Hematopoietic multipotent progenitor cell treated with erythropoietin and hydrocortisone succinate and interleukin-3 and kit ligand, for 17 days (in vitro differentiated cells): Measurements from ENCODE around the gene HTR2C.
"Not testable (repeated sequence)": the region's sequence is repeated elsewhere in the genome, so short reads cannot be mapped to it uniquely, and the experiment has no call there.

Experiments
- DNase-seq: peaks from one replicate; pipeline ENCODE4 v3.0.0-alpha.2; 2015; ENCODE audit warnings: low spot score

HTR2C gene

DNA sequence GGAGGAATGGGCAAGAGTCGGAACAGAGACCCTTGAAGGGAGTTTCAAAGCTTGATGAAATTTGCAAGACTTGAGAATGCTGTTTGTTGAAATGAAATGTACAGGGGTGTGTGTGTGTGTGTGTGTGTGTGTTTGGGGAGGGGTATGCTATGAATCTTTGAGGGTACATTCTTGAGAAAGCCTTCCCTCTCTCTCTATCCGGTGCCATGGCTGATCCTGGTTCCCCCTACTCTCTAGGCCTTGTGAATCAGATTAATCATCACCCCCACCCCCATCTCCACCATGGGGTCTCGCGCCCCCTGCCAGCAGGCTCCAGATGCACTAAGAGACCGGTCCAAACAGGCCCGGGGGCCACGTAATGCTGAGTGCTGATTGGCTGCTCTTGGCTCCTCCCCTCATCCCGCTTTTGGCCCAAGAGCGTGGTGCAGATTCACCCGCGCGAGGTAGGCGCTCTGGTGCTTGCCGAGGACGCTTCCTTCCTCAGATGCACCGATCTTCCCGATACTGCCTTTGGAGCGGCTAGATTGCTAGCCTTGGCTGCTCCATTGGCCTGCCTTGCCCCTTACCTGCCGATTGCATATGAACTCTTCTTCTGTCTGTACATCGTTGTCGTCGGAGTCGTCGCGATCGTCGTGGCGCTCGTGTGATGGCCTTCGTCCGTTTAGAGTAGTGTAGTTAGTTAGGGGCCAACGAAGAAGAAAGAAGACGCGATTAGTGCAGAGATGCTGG is at the start of gene HTR2C:
HTR2C (plus strand) TSS at position 441 of the 729 bp plus-strand sequence. CDS start 142,851 bp downstream, outside the sequence.
- DNase-seq, result no peak

DNA sequence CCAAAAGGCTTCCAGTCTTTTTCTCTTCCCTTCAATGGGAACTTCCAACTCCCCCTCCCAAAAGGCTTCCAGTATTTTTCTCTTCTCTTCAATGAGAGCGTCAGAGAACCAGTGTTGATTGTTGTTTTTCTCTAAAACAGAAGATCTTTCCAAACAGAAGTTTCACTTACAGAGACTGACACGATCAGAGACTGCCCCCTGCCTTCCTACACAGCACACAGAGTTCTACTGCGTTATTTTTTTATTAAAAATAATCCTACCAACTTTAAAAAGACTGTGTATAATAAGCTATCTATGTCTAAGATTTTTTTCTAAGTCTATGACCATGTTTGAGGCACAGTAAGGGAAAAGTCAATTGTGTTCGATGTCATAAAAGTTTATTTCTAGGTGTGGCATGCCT is 3.5 kb upstream of the HTR2C start:
- DNase-seq, result no peak

- no peak for DNase-seq
Observed at GRCh38 chrX:114581528-114582263, 2.2 kb upstream of the HTR2C start.

DNA sequence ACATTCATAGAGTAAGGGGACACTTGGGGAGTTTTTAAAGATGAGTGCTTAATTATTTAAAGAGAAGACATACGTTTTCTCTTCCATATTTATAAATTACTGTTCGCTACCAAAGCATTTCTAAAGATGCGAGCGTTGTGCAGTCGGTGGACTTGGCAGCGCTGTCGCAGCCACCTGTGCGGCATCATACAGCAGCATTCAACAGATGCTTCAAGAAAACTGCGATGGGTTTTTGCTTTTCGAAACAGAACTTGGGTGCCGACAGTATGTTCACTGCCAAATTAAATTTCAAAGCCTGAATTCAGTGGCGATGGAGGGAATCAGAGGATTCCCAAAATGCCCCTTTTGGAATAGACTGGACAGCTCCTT is 1.6 kb upstream of the HTR2C start:
- no peak for DNase-seq

- DNase-seq, result no peak
Observed at GRCh38 chrX:114582698-114583395, 1.0 kb upstream of the HTR2C start.

DNA sequence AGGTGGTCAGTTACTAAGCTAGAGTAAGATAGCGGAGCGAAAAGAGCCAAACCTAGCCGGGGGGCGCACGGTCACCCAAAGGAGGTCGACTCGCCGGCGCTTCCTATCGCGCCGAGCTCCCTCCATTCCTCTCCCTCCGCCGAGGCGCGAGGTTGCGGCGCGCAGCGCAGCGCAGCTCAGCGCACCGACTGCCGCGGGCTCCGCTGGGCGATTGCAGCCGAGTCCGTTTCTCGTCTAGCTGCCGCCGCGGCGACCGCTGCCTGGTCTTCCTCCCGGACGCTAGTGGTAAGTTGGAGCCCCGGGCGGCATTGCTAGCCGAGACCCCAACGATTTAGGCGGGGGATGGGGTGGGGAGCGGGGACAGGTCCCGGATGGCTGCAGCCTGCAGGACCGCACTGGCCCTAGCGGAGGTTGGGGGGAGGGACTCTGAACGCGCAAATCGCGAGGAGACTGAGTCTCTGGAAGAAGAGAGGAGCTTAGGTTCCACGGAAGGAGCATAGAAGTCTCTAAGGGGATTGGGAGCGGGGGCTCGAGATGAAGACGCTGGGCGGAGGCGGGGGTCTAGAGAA is 573 bp downstream of the HTR2C start:
- DNase-seq, result no peak

DNA sequence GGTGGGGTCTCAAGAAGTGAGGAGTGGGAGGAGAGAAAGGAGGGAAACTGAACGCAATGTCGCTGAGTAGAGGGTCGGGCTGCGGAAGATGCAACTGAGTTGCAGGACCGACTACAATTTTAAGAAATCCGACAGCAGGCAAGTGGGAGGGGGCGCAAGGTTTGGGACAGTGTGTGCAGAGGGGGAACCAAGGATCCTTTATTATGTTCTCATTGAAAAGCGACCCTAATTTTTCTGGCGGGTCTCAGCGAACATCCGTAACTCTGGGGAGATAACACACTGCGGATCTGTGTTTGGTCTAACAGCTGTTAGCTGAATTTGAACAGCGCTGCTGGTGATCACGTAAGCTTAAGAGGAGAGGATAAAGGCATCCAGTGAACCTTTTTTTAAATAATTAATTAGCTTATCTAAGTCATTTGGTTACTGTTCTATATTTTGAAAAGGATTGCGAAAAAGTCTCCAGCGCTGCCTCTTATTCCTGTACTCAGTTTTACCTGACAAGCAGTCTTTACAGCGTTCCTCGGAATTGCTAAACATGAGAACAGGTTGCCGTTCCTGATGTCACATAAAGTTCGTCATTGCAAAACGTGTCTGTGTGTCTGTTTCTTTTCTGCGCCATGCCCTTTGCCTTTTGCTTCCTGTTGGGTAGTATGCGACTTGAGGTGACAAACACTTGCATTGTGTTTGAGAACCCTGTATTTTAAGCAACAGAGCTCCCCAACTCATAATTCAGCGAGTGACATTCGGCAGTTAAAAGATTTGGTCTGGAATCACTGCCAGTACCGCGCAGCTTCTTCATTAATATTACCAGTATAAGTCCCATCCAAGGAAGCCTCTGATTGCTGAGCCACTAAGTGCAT is 1.3 kb downstream of the HTR2C start:
- DNase-seq, result no peak

DNA sequence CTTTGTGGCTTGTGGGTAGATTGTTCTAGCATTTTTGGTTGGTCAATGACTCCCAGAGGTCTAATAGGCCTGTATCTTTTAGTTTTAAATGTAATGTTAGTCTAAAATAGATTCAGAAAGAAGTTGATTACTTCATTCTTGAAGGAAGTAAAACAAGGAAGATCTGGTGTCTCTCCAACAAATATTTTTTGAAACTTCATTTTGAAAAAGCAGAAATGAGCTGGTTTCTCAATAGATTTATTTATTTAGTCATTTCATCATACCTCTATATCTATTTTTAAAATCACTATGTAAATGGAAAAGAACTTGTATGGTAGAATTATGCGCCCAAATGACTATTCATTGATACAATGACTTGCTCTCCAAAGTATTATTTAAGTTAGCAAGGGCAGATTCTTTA is 7.2 kb downstream of the HTR2C start:
- DNase-seq, result no peak

- DNase-seq, result no peak
Observed at GRCh38 chrX:114599305-114599704, 15.4 kb downstream of the HTR2C start.

DNA sequence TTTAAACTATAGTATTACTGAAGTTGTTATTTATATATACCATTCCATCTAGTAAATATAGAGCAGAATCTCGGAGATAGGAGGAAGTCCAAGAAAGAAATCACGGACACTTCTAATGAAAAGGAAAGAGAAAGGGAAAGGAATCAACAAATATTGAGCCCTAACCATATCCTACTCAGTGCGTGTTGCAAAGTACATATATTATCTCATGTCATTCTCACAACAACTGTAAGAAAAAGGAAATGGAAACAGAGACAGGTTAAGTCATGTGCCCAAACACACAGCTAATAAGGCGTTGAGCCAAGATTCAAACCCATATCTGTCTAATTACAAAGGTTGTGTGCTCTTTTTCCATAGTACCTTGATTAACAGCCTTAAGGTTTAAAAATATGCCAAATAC is 16.0 kb downstream of the HTR2C start:
- DNase-seq, result no peak

DNA sequence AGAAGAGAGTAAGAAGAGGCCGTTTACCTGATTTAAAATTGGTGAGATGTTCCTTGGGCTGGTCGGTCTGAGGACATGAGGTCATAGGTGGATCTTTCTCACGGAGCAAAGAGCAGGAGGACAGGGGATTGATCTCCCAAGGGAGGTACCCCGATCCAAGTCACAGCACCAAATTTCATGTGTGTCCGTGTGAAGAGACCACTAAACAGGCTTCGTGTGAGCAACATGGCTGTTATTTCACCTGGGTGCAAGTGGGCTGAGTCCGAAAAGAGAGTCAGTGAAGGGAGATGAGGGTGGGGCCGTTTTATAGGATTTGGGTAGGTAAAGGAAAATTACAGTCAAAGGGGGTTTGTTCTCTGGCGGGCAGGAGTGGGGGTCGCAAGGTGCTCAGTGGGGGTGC is 22.7 kb downstream of the HTR2C start:
- not testable (repeated sequence) for DNase-seq

DNA sequence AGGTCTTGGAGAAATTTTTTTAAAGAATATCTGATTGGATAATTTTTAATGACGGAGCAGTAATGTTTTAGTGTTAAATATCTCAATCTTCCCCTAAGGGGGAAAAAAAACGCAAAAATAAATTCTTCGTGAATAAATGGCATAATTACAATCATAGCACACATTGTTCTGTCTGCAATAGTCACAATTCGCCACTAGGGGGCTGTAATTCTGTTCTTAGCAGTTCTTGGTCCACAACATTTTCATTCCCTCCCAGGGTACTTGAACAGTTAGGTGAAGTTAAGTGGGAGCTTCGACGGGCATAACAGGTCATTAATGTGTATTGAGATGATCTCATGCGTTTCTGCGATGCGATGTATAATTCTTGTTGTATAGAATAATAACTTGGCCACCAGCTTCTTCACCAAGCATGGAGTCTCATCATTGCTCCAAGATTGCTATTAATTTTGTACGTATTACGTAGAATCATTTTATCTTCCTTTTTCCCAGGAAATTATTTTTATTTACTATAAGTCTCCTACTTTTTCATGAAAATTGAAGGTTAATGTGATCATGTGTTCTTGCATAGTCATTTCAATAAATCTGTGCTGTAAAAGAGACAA is 27.2 kb downstream of the HTR2C start:
- DNase-seq, result peak; percentile 6

DNA sequence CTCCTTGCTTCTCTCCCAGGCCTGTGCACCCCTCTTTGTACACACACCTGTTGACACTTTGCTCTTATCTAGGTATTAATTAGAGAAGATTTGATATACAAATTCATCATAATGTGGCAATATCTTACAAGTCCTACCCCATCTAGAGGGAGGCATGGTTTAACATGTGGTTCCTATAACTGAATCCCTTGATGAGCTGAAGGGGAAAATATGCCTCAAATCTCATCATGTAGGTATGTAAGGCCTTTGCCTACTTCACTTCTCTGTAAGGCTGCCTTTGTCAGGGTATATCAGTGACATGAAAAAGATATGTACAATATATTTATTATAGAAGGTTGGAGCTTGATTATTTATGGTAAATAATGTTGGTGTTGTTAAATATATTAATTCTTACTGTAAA is 31.9 kb downstream of the HTR2C start:
- no peak for DNase-seq

DNA sequence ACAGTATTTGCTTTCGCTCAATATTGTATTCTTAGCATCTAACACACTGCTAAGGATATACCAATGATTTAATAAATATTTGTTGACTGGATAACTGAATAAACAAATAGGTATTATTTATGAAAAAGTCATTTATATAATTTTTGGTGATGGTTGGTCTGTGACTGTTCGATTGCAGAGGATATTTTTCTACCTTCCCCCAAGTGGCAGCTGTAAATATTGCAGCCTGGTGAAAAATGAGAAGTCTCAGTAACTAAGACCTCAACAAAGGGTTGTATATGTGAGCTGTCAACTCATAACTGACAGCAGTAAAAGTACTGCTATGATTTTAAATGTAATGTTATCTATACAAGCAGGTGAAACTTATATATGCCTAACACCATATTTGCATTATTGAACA is 36.0 kb downstream of the HTR2C start:
- DNase-seq, result no peak

- DNase-seq, result no peak
Observed at GRCh38 chrX:114626323-114626722, 42.4 kb downstream of the HTR2C start.

DNA sequence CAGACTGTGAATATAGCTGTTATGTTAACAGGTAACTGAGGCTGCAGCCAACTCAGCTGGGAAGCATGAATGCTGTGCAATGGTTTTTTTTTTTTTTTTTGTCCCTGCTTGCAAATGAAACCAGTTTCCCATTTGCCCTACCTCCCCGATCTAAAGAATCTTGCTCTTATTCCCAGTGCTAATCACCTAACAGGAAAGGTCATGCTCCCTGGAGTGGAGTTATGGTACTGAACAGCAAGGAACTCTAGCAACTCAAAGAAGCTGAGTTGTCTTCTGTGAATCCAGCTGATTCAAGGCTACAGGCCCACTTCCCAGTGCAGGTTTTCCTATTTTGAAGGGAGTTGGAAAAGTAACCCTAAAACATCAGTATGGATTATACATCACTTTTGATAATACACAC is 52.1 kb downstream of the HTR2C start:
- no peak for DNase-seq

DNA sequence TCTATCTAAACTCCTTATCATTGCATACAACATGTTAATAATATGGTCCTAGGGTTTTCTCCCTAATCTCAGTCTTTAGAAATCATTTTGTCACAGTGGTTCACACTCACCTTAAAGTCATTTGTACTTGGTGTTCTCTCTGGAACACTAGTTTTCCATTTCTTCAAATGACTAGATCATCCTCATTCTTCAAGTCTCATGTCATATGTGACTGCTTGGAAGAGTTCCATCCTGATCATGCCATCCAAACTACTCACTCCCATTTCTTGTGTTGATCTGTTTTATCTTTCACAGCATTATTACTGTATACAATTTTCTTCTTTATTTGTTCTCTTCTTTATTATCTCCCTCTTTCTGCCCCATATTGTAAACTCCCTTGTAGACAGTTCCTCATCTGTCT is 66.5 kb downstream of the HTR2C start:
- no peak for DNase-seq

DNA sequence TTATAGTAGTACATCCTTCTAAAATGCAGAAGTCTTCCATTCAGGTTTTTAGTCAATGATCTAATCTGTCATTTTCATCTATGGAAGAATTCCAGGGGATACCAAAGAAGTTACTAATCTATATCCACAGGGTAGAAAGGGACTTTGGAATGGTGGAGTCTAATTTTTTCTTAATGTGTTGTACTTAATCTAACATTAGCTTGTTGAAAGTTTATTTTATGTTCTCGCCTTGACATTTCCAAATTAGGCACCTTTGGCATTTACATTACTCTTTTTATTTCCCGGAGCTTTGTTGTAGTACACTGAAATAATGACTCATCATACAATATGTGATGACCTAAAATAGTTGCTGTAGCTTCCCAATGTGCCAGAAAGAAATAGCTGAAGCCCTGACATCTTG is 91.5 kb downstream of the HTR2C start:
- no peak for DNase-seq

- DNase-seq, result not testable (repeated sequence)
Observed at GRCh38 chrX:114700533-114700932, 116.6 kb downstream of the HTR2C start.

GRCh38 chrX:114709406-114709805 is 125.5 kb downstream of the HTR2C start:
- DNase-seq, result no peak

DNA sequence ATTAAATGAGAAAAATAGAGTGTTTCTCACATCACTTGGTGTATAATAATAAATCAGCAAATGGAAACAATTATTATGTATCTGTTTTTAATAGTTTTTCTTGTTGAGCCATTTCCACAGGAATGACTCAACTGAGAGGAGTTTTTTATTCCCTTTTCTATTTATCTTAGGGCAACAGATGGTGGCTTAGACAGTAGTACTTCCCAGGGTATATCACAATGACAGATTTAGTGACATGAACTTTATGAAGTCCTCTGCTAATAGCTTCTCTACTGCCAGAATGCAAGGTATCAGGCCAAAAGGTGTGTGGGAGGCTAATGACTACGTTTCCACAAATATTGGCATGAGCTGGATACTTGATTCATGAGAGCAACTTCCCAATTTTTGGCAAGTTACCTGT is 126.7 kb downstream of the HTR2C start:
- no peak for DNase-seq
